Vagina (tissue), 2 donors: ENCODE data around the gene GABRG1.

ENCODE experiments used
- CTCF ChIP-seq, 3 experiments: fragments of 450-650 bp in 2 of 3; fragments of 200-600 bp in 1 of 3; sonication (generic) in 1 of 3; IDR thresholded peaks; one replicate each; pipeline ENCODE4 v1.5.1; 2017 to 2019; ENCODE audit warnings: antibody characterized with exemption in 3 of 3, mild to moderate bottlenecking in 2 of 3, moderate library complexity in 2 of 3
- POLR2A ChIP-seq, 2 donors: fragments of 450-650 bp; IDR thresholded peaks; one replicate each; pipeline ENCODE4 v1.6.1; 2017; ENCODE audit warnings: antibody characterized with exemption in 2 of 2, mild to moderate bottlenecking in 2 of 2, moderate library complexity in 2 of 2
- POLR2AphosphoS5 ChIP-seq, 2 donors: sonication (generic); formaldehyde crosslinking; IDR thresholded peaks; one replicate each; pipeline ENCODE4 v1.9.0; 2017; ENCODE audit warnings: antibody characterized with exemption in 2 of 2, mild to moderate bottlenecking in 2 of 2, low read depth in 1 of 2; ENCODE audit not compliant: insufficient read depth in 1 of 2

GRCh38 chr4:46123913-46124755 is at the start of gene GABRG1:
- no peak for TF ChIP-seq CTCF (IDR thresholded peaks at IDR 0.05)
- TF ChIP-seq POLR2AphosphoS5 (IDR thresholded peaks at IDR 0.05; ENCODE audit: insufficient read depth in 1 of 2, low read depth in 1 of 2), result no peak
- no peak for TF ChIP-seq POLR2A (IDR thresholded peaks at IDR 0.05)
